ENCODE data around the gene ZBTB16. TPM values are rescaled to one million over a fixed set of nuclear protein-coding genes. Genes with fewer than 3 reads are reported as not detected.

ZBTB16 gene
- polyA plus RNA-seq, 3 donors, result 4.1 to 12.3 (median 8.3) TPM

DNA sequence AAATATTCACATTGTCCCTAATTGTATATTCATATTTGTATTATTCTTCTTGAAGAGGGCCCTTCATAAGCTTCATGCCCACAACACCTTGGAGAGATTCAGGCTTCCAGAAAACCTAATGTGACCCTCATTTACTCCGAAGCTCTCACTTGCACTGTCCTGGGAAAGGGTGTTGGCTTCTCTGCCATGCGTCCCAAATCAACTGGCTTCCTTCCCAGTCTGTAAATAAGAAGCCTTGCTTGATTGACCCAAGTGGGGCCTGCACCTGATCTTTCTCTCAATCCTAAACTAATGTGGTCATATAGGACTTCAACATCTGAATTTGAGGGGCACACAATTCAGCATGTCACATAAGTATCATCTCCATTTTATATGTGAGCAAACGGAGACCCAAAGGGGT, 40.5 kb upstream of the ZBTB16 start:
- H3K36me3 ChIP-seq (replicated peaks in 1 of 2; ENCODE audit: control insufficient read depth in 1 of 2, insufficient read depth in 2 of 2, low read length in 2 of 2), result no peaks in the 10 kb centered on the region
- Mint-ChIP-seq H3K36me3 (no peaks in the 10 kb centered on the region), H3K4me1 (no peaks in the 10 kb centered on the region), H3K9me3 (no peaks in the 10 kb centered on the region), H3K4me3 (no peak overlapping the region), H3K27ac (no peak overlapping the region), H3K27me3 (ENCODE audit: low read depth in 3 of 3) (peaks cover 2 to 5% (median 4%) of the 10 kb centered on the region in 3 donors)
- no peak overlapping the region for H3K27ac ChIP-seq (ENCODE audit: low read depth in 1 of 2, low read length in 2 of 2)
- H3K4me1 ChIP-seq (ENCODE audit: control insufficient read depth in 1 of 2, insufficient read depth in 2 of 2, low read length in 2 of 2), result no peaks in the 10 kb centered on the region
- 92% methylated on average over 3 of the region's 3 CpGs for WGBS (ENCODE audit: insufficient coverage)
- H3K9ac ChIP-seq (ENCODE audit: insufficient read depth, low read length, poor library complexity, severe bottlenecking), result no peak overlapping the region
- H3K27me3 ChIP-seq (ENCODE audit: control insufficient read depth in 2 of 2, insufficient read depth in 2 of 2, low read length in 2 of 2), result no peaks in the 10 kb centered on the region
- TF ChIP-seq, protein P1, sequence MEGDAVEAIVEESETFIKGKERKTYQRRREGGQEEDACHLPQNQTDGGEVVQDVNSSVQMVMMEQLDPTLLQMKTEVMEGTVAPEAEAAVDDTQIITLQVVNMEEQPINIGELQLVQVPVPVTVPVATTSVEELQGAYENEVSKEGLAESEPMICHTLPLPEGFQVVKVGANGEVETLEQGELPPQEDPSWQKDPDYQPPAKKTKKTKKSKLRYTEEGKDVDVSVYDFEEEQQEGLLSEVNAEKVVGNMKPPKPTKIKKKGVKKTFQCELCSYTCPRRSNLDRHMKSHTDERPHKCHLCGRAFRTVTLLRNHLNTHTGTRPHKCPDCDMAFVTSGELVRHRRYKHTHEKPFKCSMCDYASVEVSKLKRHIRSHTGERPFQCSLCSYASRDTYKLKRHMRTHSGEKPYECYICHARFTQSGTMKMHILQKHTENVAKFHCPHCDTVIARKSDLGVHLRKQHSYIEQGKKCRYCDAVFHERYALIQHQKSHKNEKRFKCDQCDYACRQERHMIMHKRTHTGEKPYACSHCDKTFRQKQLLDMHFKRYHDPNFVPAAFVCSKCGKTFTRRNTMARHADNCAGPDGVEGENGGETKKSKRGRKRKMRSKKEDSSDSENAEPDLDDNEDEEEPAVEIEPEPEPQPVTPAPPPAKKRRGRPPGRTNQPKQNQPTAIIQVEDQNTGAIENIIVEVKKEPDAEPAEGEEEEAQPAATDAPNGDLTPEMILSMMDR (IDR thresholded peaks at IDR 0.05), result no peak
- H3K79me2 ChIP-seq (ENCODE audit: insufficient read depth, low read length), result no peaks in the 10 kb centered on the region
- H4K20me1 ChIP-seq (ENCODE audit: insufficient read depth, low read length), result no peaks in the 10 kb centered on the region
- no peak overlapping the region for H3K4me2 ChIP-seq (replicated peaks; ENCODE audit: extremely low read depth, low read length, poor library complexity, severe bottlenecking)
- H3K9me3 ChIP-seq (replicated peaks in 1 of 2; ENCODE audit: control insufficient read depth in 1 of 2, insufficient read depth in 1 of 2, low read length in 2 of 2), result no peaks in the 10 kb centered on the region
- intact Hi-C loops (cut with micrococcal nuclease), result no loop called here
- no peak overlapping the region for H2AFZ ChIP-seq (ENCODE audit: insufficient read depth, low read depth, low read length, poor library complexity, severe bottlenecking)
- no peak overlapping the region for H3K4me3 ChIP-seq (replicated peaks in 1 of 3; ENCODE audit: low read depth in 2 of 3, low read length in 3 of 3)
- DNase-seq, result no peak

DNA sequence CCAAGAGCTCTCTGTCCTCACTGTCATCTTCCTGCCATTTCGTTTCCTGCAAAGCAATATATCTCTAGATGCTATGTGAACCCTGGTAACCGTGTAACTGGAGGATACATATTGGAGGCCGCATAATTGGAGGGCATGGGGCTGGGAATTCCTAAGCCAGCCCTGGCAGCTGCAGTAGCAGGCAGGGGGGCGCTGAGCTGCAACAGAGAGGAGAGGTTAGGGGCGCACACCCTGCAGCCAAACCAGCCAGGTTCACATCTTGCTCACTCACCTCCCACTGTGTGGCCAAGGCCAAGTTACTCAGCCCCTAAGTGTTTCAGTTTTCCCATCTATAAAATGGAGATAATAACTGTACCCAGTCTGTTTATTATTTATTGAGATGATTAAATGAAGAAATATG, 39.9 kb upstream of the ZBTB16 start:
- TF ChIP-seq, protein P1 (IDR thresholded peaks at IDR 0.05), result no peak
- H3K4me2 ChIP-seq (replicated peaks; ENCODE audit: extremely low read depth, low read length, poor library complexity, severe bottlenecking), result no peak overlapping the region
- no peaks in the 10 kb centered on the region for H4K20me1 ChIP-seq (ENCODE audit: insufficient read depth, low read length)
- WGBS (ENCODE audit: insufficient coverage), result no CpG with 5 or more reads among the region's 5 CpGs
- intact Hi-C loops (cut with micrococcal nuclease), result no loop called here
- H3K4me1 ChIP-seq (ENCODE audit: control insufficient read depth in 1 of 2, insufficient read depth in 2 of 2, low read length in 2 of 2), result no peaks in the 10 kb centered on the region
- peaks cover 3 to 7% (median 3%) of the 10 kb centered on the region in 3 donors for H3K27me3 Mint-ChIP-seq (ENCODE audit: low read depth in 3 of 3)
- H2AFZ ChIP-seq (ENCODE audit: insufficient read depth, low read depth, low read length, poor library complexity, severe bottlenecking), result no peak overlapping the region
- no peaks in the 10 kb centered on the region for H3K79me2 ChIP-seq (ENCODE audit: insufficient read depth, low read length)
- H3K9me3 ChIP-seq (replicated peaks in 1 of 2; ENCODE audit: control insufficient read depth in 1 of 2, insufficient read depth in 1 of 2, low read length in 2 of 2), result no peaks in the 10 kb centered on the region
- no peak for DNase-seq
- H3K36me3 Mint-ChIP-seq, result no peaks in the 10 kb centered on the region
- H3K4me3 Mint-ChIP-seq, result no peak overlapping the region
- H3K27me3 ChIP-seq (ENCODE audit: control insufficient read depth in 2 of 2, insufficient read depth in 2 of 2, low read length in 2 of 2), result no peaks in the 10 kb centered on the region
- H3K27ac ChIP-seq (ENCODE audit: low read depth in 1 of 2, low read length in 2 of 2), result no peak overlapping the region
- H3K4me3 ChIP-seq (replicated peaks in 1 of 3; ENCODE audit: low read depth in 2 of 3, low read length in 3 of 3), result no peak overlapping the region
- H3K36me3 ChIP-seq (replicated peaks in 1 of 2; ENCODE audit: control insufficient read depth in 1 of 2, insufficient read depth in 2 of 2, low read length in 2 of 2), result no peaks in the 10 kb centered on the region
- no peak overlapping the region for H3K9ac ChIP-seq (ENCODE audit: insufficient read depth, low read length, poor library complexity, severe bottlenecking)
- H3K27ac Mint-ChIP-seq, result no peak overlapping the region
- no peaks in the 10 kb centered on the region for H3K4me1 Mint-ChIP-seq
- no peaks in the 10 kb centered on the region for H3K9me3 Mint-ChIP-seq
